K562 (cell line): Measurements from ENCODE around the gene OCEL1. TPM values are rescaled to one million over a fixed set of nuclear protein-coding genes. Genes with fewer than 3 reads are reported as not detected.
A peak's percentile ranks its signal among the peaks of the same experiment; 100 is the strongest.

Experiments
- CHD7 ChIP-seq: fragments of 200-600 bp; sonication (generic); IDR thresholded peaks from one replicate; pipeline ENCODE4 v1.6.1; 2012; ENCODE audit warnings: mild to moderate bottlenecking, low read depth, low read length, inconsistent platforms
- HDAC8 ChIP-seq: fragments of 450-650 bp; IDR thresholded peaks from 2 replicates; pipeline ENCODE4 v1.6.1; 2016; ENCODE audit warnings: mild to moderate bottlenecking, missing genetic modification characterization, moderate library complexity, missing compliant biosample characterization
- HOXB6 ChIP-seq: fragments of 250-450 bp; sonication (Bioruptor Pico); IDR thresholded peaks from 2 replicates; pipeline ENCODE4 v1.5.1; 2022; ENCODE audit warnings: mild to moderate bottlenecking, borderline replicate concordance
- MBD1 ChIP-seq: fragments of 250-450 bp; sonication (Bioruptor Pico); IDR thresholded peaks from 2 replicates; pipeline ENCODE4 v1.8.0; 2022; ENCODE audit warnings: inconsistent platforms
- MIER1 ChIP-seq: fragments of 450-650 bp; IDR thresholded peaks from 2 replicates; pipeline ENCODE4 v1.6.1; 2016; ENCODE audit warnings: antibody characterized with exemption, mild to moderate bottlenecking, low read depth
- RCOR1 ChIP-seq, 2 experiments: IDR thresholded peaks; 2 replicates each; pipeline ENCODE4 v1.6.1; 2012; ENCODE audit warnings: low read depth in 2 of 2, low read length in 2 of 2, borderline replicate concordance in 1 of 2, improper control_type of control experiment in 1 of 2
- RFX1 ChIP-seq: fragments of 450-650 bp; IDR thresholded peaks from 2 replicates; pipeline ENCODE4 v1.6.1; 2016; ENCODE audit warnings: mild to moderate bottlenecking, moderate library complexity
- SETDB1 ChIP-seq: IDR thresholded peaks from one replicate; pipeline ENCODE4 v1.6.1; 2012; ENCODE audit warnings: low read length, control low read depth, inconsistent platforms
- SMARCA5 ChIP-seq: fragments of 450-650 bp; IDR thresholded peaks from 2 replicates; pipeline ENCODE4 v1.6.1; 2016
- THRB ChIP-seq: fragments of 450-650 bp; formaldehyde crosslinking; conservative IDR thresholded peaks from 2 replicates; pipeline ENCODE4 v1.4.0; 2022; ENCODE audit warnings: mild to moderate bottlenecking, missing genetic modification characterization
- ZNF165 ChIP-seq: fragments of 250-450 bp; sonication (Bioruptor Pico); IDR thresholded peaks from 2 replicates; pipeline ENCODE4 v1.4.0; 2020; ENCODE audit warnings: borderline replicate concordance
- ZNF384 ChIP-seq: IDR thresholded peaks from 2 replicates; pipeline ENCODE4 v1.6.1; 2012; ENCODE audit warnings: low read depth, low read length, improper control_type of control experiment
- ZNF41 ChIP-seq: fragments of 250-450 bp; sonication (Bioruptor Pico); conservative IDR thresholded peaks from 2 replicates; pipeline ENCODE4 v1.4.0; 2020; ENCODE audit warnings: mild to moderate bottlenecking
- ZNF436 ChIP-seq: fragments of 250-450, 450-650 bp; sonication (Bioruptor Pico); formaldehyde crosslinking; IDR thresholded peaks from 2 replicates; pipeline ENCODE4 v1.7.0; 2020; ENCODE audit warnings: mild to moderate bottlenecking
- ZNF507 ChIP-seq: conservative IDR thresholded peaks from 2 replicates; pipeline ENCODE4 v1.6.1; 2017; ENCODE audit warnings: missing genetic modification characterization, missing compliant biosample characterization
- ZNF699 ChIP-seq: fragments of 250-450 bp; sonication (Bioruptor Pico); IDR thresholded peaks from 2 replicates; pipeline ENCODE4 v1.8.0; 2021; ENCODE audit warnings: mild to moderate bottlenecking, moderate library complexity; ENCODE audit not compliant: insufficient replicate concordance
- polyA plus RNA-seq, 8 experiments: library from polyadenylated mRNA; depleted of rRNA in 4 of 8; stranded (reverse) in 5 of 8; unstranded in 3 of 8; fragments of >200 nt; fragmentation: Nextera tagmentation in 2 of 8; fragmentation: Illumina TruSeq in 1 of 8; extraction: Ambion mirVana in 2 of 8; extraction: Trizol in 1 of 8; gene quantifications; 2 replicates each; pipeline versions ENCODE4 v1.2.1 to v1.2.3, GENCODE V29; 2011 to 2014; ENCODE audit warnings: inconsistent platforms in 1 of 8, missing spikeins in 1 of 8
- total RNA-seq, 7 experiments: library from RNA; depleted of rRNA in 6 of 7; stranded (reverse); fragments of >200 nt in 6 of 7; fragmentation: Illumina TruSeq in 2 of 7; extraction: Trizol in 2 of 7; gene quantifications; 2 replicates each; pipeline versions ENCODE4 v1.2.1 to v1.2.3, GENCODE V29; 2011 to 2021; ENCODE audit warnings: low replicate concordance in 1 of 7

Gene OCEL1
- total and polyA plus RNA-seq, 9 of the 15 experiments (the other 6 are each of a cell fraction or from before 2014, with no cell fraction given): 8.0 to 38.0 (median 12.4) TPM

DNA sequence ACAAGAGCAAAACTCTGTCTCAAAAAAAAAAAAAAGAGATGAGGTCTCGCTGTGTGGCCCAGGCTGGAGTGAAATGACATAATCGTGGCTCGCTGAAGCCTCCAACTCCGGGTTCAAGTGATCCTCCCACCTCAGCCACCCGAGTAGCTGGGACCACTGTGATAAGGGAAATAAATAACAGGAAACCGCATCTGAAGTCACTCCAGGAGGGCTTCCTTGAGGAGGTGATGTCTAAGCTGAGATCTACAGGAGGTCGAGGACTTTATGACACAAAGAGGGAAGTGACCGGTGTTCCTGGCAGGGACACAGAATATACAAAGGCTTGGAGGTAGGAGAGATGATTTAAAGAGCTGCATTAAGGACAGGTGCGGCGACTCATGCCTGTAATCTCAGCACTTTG lies 28.6 kb downstream of the OCEL1 start (continued):
- TF ChIP-seq CHD7 (no peak), ZNF699 (CRISPR knock-in tag) (no peak), SETDB1 (no peak), HDAC8 (tag) (no peak), ZNF507 (tag) (no peak), ZNF41 (CRISPR knock-in tag) (no peak), SMARCA5 (peak; percentile 92), ZNF165 (CRISPR knock-in tag) (no peak), HOXB6 (CRISPR knock-in tag) (no peak), MIER1 (no peak), ZNF436 (CRISPR knock-in tag) (peak; percentile 82), THRB (CRISPR knock-in tag) (no peak), MBD1 (no peak), RCOR1 (IDR thresholded peaks at IDR 0.05; ENCODE audit: borderline replicate concordance in 1 of 2, low read depth in 2 of 2, low read length in 2 of 2) (peak in 1 of 2 experiments; percentile 68; a peak in 2 of 4 replicates), RFX1 (no peak), ZNF384 (peak; percentile 42; the same call in 1 of the 2 replicates)
